GM12875 (cell line): ENCODE results near the gene CCDC192.

Experiments
- H3K4me3 ChIP-seq: one replicate; pipeline ENCODE4 v1.5.1; 2011; ENCODE audit warnings: low read depth, low read length, control low read depth
- CTCF ChIP-seq: IDR thresholded peaks from 2 replicates; pipeline ENCODE4 v1.5.1; 2011; ENCODE audit warnings: low read depth, mild to moderate bottlenecking, control low read depth, inconsistent platforms, low read length, moderate library complexity, borderline replicate concordance; ENCODE audit not compliant: insufficient read depth

The CCDC192 gene

DNA sequence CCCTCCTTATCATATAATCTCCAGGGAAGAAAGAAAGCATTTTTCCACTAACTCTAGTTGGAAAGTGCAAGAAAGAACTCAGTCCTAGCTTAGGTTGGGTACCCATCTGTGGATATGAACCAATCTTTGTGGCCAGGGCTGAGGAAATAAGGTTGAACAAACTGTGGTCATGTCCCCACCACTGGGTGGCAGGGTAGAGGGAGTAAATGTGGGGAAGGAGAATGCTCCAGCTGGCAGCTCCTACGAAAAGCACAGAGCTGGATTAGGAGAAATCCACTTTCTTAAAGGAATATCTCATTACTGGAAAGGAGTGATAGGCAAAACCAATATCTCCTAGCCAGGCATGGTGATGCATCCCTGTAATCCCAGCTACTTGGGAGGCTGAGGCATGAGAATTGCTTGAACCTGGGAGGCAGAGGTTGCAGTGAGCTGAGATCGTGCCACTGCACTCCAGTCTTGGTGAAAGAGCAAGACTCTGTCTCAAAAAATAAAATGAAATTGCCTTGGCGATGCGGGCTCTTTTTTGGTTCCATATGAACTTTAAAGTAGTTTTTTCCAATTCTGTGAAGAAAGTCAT, 175.1 kb downstream of the CCDC192 start:
- TF ChIP-seq CTCF = peak; percentile 47; the same call in 1 of the 2 replicates
- H3K4me3 ChIP-seq = no peak overlapping the region

DNA sequence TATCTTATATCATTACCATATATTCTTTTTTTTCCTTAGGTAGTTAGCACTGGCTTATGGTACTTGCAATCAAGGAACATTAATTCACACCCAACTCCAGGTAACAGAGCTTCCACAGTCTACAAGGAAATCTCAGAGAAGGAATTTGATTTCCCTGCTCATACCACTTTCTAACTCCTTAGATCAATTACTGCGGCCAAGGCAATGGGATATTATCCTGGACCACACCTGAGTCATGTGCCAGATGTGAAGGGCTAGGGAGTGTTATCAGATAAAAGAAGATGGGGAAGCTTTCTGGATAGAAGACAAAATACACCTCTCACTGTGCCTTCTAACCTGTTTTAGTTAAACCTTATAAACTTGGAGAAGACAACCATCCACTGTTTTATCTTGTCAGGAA, 181.2 kb downstream of the CCDC192 start:
- no peak overlapping the region for H3K4me3 ChIP-seq
- TF ChIP-seq CTCF = no peak

- no peak overlapping the region for H3K4me3 ChIP-seq
- TF ChIP-seq CTCF = no peak
These were observed 182.0 kb downstream of the CCDC192 start for GRCh38 chr5:127885176-127885575.

DNA sequence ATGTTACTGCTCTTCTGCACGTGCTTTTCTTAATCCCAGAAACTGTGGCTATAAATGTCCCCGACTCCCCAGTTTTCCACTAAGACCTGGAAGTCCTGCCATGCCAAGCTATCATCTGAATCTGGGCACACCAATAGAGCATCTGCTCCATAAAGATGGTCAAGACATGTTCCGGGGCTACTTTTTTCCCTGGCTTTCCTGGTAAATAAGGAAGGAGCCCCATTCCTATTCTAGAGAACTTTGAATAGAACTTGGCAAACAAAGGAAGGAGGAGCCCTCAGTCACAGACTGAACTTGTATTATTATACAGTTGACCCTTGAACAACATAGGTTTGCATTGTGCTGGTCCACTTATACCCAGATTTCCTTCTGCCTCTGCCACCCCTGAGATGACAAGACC, 182.9 kb downstream of the CCDC192 start:
- H3K4me3 ChIP-seq = no peak overlapping the region
- TF ChIP-seq CTCF = no peak

DNA sequence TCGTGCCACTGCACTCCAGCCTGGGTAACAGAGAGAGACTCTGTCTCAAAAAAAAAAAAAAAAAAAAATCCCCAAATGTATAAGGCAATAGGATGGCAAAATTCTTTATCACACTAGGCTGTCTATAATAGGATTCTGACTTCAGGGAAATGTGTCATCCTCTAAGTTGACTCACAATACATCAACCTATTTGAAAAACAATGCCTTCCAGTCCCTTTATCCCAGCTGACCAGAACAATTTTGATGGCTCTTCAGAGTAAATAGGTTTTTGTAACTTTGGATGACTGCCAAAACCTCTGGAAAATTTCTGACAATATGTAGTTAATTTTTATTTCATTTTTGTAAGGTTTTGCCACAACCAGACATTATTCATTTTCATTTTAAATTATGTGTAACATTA, 184.1 kb downstream of the CCDC192 start:
- TF ChIP-seq CTCF = no peak
- H3K4me3 ChIP-seq = no peak overlapping the region

DNA sequence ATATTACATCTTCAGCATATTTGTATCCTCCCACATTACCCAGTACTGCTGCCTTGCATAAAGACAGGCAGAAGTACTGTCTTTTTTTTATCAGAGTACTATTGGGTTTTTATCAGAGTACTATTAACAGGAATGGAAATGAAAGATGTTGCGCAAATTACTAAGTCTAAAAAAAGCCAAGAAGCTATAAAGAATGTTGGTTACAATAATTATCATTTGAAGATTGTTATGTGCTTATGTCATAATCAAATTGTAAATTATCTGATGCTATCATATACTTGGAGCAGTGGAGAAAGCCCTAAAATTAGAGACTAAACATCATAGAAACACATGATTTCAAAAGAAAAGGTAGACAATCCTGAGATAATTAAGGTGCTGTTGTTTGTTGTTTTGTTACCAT, 188.8 kb downstream of the CCDC192 start:
- H3K4me3 ChIP-seq = no peak overlapping the region
- no peak for TF ChIP-seq CTCF

DNA sequence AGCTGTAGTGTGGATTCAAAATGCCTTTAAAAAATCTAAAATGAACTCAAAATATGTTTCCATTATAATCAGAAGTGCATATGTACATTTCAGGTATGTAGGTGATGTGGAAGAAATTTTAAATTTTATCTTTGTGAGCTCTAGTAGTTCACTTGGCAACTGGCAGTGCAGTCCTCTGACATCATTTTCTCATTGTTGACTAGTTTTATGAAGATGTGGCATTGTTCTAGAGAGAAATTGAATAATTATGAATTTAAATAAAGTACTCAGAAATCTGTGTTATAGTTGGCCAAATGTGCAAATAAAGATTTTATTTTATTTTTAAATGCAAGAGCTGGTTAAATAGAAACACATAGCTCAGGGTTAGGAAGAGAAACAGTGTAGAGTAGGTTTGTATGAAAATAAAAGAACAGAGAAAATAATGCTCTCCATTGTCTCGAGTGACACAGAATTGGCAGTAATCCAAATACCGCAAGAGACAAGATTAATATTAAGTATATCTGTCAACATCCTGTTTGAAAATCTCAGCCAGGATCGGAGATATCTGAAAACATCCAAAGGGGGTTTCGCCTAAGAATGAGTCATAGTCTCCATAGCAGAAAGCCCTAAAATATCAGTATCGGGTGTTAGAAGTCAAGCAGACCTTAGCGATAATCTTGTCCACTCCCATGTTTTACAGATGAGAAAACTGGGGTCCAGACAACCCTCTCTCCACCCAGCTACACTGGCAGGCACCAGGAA, 189.4 kb downstream of the CCDC192 start:
- TF ChIP-seq CTCF = no peak
- H3K4me3 ChIP-seq = no peak overlapping the region
